ENCODE measurements around the gene SPSB4.

GRCh38 chr3:141083226-141083625, 32.1 kb downstream of the SPSB4 start:
- TF ChIP-seq RAD21 (IDR thresholded peaks at IDR 0.05 in 1 of 2, conservative IDR thresholded peaks at IDR 0.05 in 1 of 2; ENCODE audit: low read depth in 2 of 2, low read length in 2 of 2) = no peak
- no peak for TF ChIP-seq CTCF (IDR thresholded peaks at IDR 0.05; ENCODE audit: control extremely low read depth in 1 of 3, insufficient read depth in 1 of 3, low read depth in 1 of 3, low read length in 3 of 3)

All from H1 (cell line).